GM19372 (cell line): ENCODE data around the gene OR10T2.
"Not testable (repeated sequence)": the region's sequence is repeated elsewhere in the genome, so short reads cannot be mapped to it uniquely, and the experiment has no call there.

Experiments used
- ATAC-seq: cut with Tn5 transposase; IDR thresholded peaks from one replicate; pipeline ENCODE4 v1.9.1; 2021; ENCODE audit warnings: mild to moderate bottlenecking, low read depth, moderate library complexity; ENCODE audit not compliant: unreplicated experiment

OR10T2 gene

GRCh38 chr1:158398818-158399514 lies at the start of gene OR10T2:
OR10T2 (minus strand) TSS chr1:158399466; CDS start chr1:158399466, 0 bp downstream.
- no peak for ATAC-seq

GRCh38 chr1:158445376-158445775 lies 46.1 kb upstream of the OR10T2 start:
- ATAC-seq: no peak

GRCh38 chr1:158434741-158435140 lies 35.5 kb upstream of the OR10T2 start:
- no peak for ATAC-seq

GRCh38 chr1:158430163-158430562 lies 30.9 kb upstream of the OR10T2 start:
- not testable (repeated sequence) for ATAC-seq

GRCh38 chr1:158426137-158426536 lies 26.9 kb upstream of the OR10T2 start, which contains the start of gene OR10K2:
OR10K2 (minus strand) TSS chr1:158426237; CDS start chr1:158420866, 5,371 bp downstream.
- no peak for ATAC-seq

- ATAC-seq: no peak
Measured at GRCh38 chr1:158425027-158425426, 25.8 kb upstream of the OR10T2 start.

GRCh38 chr1:158422212-158422611 lies 22.9 kb upstream of the OR10T2 start:
- ATAC-seq: no peak

- no peak for ATAC-seq
Measured at GRCh38 chr1:158417586-158417985, 18.3 kb upstream of the OR10T2 start.

- no peak for ATAC-seq
Measured at GRCh38 chr1:158414651-158415345, 15.5 kb upstream of the OR10T2 start.

GRCh38 chr1:158407092-158407491 lies 7.8 kb upstream of the OR10T2 start:
- ATAC-seq: no peak

GRCh38 chr1:158400871-158401270 lies 1.6 kb upstream of the OR10T2 start:
- no peak for ATAC-seq

GRCh38 chr1:158396646-158397045 lies 2.6 kb downstream of the OR10T2 start:
- ATAC-seq: no peak

GRCh38 chr1:158393476-158393875 lies 5.8 kb downstream of the OR10T2 start:
- no peak for ATAC-seq

GRCh38 chr1:158391099-158391498 lies 8.2 kb downstream of the OR10T2 start:
- ATAC-seq: no peak

GRCh38 chr1:158390331-158390730 lies 8.9 kb downstream of the OR10T2 start:
- ATAC-seq: no peak

- no peak for ATAC-seq
Measured at GRCh38 chr1:158374860-158375259, 24.4 kb downstream of the OR10T2 start.

- not testable (repeated sequence) for ATAC-seq
Measured at GRCh38 chr1:158374101-158374500, 25.2 kb downstream of the OR10T2 start.

- peak; percentile 88 for ATAC-seq
Measured at GRCh38 chr1:158371188-158371953, 27.9 kb downstream of the OR10T2 start.

- ATAC-seq: no peak
Measured at GRCh38 chr1:158366783-158367182, 32.5 kb downstream of the OR10T2 start.

GRCh38 chr1:158362941-158363340 lies 36.3 kb downstream of the OR10T2 start:
- ATAC-seq: no peak

- no peak for ATAC-seq
Measured at GRCh38 chr1:158362482-158362881, 36.8 kb downstream of the OR10T2 start.
